GM18858 (cell line): ENCODE measurements around the gene GBF1.
A peak's percentile ranks its signal among the peaks of the same experiment; 100 is the strongest.

ENCODE experiments used
- ATAC-seq: cut with Tn5 transposase; IDR thresholded peaks from one replicate; pipeline ENCODE4 v1.9.1; 2021; ENCODE audit not compliant: unreplicated experiment

Gene GBF1

GRCh38 chr10:102420714-102421506, 175.6 kb downstream of the GBF1 start, which contains the start of gene FBXL15:
FBXL15 (plus strand) TSS chr10:102420836; CDS start chr10:102421130, 294 bp downstream.
- peak; percentile 60 for ATAC-seq

DNA sequence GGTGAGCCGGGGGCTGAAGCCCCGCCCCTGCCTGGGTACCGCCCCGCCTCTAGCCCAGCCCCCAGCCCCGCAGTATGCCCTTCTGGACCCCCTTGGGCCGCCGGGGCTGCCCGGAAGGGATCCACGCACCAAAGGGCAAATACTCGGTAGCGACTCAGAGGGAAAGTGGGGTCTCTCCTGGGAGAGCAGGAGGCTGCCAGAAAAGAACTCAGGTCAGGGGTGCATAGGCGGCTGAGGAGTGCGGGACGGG, 176.1 kb downstream of the GBF1 start:
- ATAC-seq, result peak; percentile 6

DNA sequence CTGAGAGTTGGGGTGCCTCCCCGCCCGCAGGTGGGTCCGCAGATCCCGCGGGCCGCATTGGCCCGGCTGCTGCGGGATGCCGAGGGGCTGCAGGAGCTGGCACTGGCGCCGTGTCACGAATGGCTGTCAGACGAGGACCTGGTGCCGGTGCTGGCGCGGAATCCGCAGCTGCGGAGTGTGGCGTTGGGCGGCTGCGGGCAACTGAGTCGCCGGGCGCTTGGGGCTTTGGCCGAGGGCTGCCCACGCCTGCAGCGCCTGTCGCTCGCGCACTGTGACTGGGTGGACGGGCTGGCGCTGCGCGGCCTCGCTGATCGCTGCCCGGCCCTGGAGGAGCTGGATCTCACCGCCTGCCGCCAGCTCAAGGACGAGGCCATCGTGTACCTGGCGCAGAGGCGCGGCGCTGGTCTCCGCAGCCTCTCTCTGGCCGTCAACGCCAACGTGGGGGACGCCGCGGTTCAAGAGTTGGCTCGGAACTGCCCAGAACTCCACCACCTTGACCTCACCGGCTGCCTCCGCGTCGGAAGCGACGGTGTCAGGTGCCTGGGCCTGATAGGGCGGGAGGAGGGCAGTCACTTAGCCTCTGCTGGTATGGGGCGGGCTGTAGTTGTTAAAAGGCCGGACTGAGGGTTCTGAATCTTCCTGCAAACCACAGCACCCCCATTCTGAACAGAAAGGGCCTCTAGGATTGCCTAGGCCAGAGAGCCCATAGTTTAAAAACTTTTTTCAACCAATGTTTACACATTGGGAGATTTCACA, 176.6 kb downstream of the GBF1 start:
- ATAC-seq, result no peak

- ATAC-seq, result no peak
These were observed 177.3 kb downstream of the GBF1 start for GRCh38 chr10:102422545-102423129.

DNA sequence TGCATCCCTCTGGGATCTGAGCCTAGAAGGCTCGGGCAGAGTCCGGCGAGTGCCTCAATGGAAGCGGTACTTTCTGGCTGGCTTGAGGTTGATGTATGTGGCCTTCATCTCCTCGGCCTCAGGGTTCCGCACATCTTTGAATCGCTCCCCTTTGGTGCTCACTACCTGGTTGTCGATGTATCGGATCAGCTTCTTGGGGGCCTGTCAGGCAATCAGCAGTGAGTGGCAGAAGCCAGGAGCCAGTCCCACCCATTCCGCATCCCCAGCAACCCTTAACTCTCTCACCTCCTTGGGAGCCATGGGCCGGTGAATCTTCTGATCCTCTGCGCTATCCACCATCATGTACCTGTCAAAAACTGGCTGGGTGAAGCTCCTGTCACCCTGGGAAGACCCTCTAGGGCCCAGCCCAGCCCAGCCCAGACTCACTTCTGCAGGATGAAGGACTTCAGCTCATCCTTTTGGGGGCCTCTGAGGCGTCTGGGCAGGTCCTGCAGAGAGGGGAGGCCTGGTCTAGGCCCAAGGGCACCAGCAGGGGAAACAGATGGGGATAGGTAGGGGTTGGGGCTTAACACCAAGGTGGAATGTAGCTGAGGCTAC, 178.1 kb downstream of the GBF1 start:
- no peak for ATAC-seq

DNA sequence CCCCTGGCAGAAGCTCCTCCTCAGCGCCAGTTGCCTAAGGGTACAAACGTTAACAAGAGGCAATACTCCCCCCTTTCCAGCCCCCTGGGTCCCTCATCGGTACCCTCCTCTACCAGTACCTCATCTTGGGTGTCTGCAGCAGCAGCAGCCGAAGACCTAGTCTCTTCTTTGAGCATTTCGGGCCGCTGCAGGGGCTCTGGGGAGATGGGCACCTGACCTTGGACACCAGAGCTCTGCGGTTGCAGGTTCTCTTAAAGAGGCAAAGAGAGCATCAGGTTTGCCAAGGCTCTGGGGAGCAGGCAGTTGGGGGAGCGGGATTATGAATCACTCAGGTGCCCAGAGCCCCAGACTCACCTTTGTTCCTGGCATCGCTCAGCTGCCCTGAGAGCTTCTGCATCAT, 178.8 kb downstream of the GBF1 start:
- ATAC-seq, result no peak

DNA sequence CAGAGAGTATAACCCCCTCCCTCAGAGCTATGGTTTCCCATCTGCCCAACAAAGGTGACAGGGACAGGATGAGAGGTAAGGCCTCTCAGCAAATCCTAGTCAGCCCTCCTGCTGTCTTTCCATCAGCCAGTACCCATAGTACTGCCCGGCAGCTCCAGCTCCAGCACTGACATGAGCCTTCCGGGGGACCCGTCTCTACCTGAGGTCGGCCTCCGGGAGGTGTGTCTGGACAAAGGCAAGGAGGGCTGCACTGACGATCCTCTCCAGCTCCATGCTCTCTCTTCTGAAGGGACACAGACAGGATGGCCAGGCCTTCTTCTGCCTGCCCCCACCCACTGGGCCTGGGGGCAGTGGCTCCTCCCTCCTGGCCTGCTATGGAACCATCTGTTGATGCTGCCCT, 179.6 kb downstream of the GBF1 start:
- no peak for ATAC-seq

DNA sequence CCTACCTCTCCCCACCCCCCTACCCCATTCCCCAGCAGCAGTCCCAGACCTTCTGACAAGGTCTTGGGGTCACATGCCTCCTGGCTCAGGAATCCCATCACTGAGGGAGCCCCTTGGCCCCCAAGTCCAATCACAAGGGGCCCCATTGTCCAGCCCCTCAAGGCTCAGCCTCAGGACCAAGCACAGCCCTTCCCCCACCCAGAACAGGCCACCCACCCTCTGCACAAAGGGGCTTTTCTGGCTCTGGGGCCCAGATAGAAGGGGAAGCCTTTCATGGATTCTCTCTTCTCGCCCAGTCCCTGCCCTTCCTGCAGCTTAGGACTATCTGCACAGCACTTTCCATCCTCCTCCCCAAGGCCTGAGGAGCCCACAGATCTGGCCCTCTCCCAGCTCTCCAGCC, 180.1 kb downstream of the GBF1 start:
- ATAC-seq, result no peak

GRCh38 chr10:102426803-102427287, 181.5 kb downstream of the GBF1 start:
- ATAC-seq, result no peak

DNA sequence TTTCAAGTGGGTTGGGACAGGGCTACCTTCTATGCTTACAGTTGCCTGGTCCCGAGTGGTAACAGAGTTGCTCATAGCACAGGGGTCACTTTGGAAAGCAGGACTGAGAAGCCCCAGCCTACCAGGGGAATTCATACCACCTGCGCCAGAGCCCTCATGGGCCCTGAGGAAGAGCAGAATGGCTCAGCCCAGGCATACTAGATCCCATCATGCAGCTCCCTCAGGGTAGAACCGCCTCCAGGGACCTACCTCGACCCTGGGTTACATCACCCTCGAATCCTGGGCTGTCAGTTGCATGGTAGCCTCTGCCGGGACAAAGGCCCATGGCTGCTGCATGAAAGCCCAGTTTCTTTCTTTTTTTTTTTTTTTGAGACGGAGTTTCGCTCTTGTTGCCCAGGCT, 184.1 kb downstream of the GBF1 start:
- no peak for ATAC-seq

DNA sequence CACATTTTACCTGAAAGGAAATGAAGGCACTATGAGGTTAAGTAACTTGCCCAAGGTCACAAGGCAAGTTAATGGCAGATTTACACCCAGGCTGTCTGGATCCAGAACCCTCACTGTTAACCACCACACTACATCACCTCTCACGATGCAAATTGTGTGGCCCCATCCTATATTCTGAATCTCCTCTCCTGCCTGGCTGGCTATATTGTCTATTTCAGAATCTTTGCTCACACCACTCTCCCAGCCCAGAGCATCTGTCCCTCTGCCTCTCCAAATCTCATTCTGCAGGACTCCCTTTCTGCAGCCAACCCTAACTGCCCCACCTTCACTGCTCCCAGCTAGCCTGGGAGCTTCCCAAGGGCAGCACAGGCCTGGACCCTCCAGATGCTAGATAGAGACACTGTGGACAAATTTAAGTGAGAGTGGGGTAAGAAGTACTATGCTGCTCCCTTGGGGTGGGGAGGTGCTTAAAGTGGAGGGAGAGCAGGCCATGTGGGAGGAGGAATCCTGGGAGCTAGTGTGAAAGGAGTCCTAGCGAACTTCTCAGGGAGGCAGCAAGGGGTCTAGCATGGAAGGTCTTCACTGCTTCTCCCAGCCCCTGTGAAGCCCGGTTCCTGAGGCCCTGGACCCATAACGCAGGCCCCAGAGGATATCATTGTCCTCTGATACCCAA, 186.3 kb downstream of the GBF1 start:
- no peak for ATAC-seq
